ENCODE data around the gene NANP. TPM values are rescaled to one million over a fixed set of nuclear protein-coding genes. Genes with fewer than 3 reads are reported as not detected.
A peak's percentile ranks its signal among the peaks of the same experiment; 100 is the strongest.

NANP gene
- total and polyA plus RNA-seq, 2 of the 13 experiments (the other 11 are each of a cell fraction or from before 2014, with no cell fraction given) = 8.9 to 21.5 TPM

- no peak for TF ChIP-seq ZNF558 (CRISPR knock-in tag; IDR thresholded peaks at IDR 0.05; ENCODE audit: borderline replicate concordance)
- no peak for TF ChIP-seq ZNF382 (CRISPR knock-in tag; IDR thresholded peaks at IDR 0.05; ENCODE audit: borderline replicate concordance)
- TF ChIP-seq ARNTL (CRISPR knock-in tag; IDR thresholded peaks at IDR 0.05) = peak; percentile 52; the same call in 1 of the 2 replicates
- TF ChIP-seq, protein P1, sequence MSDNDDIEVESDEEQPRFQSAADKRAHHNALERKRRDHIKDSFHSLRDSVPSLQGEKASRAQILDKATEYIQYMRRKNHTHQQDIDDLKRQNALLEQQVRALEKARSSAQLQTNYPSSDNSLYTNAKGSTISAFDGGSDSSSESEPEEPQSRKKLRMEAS (IDR thresholded peaks at IDR 0.05) = 0 out of 2 replicates have a peak, but pooled peaks have one; percentile 20
- no peak for TF ChIP-seq RBM39 (IDR thresholded peaks at IDR 0.05; ENCODE audit: low read depth, low read length, poor library complexity, severe bottlenecking)
- TF ChIP-seq KAT2B (IDR thresholded peaks at IDR 0.05; ENCODE audit: borderline replicate concordance, low read depth, low read length) = no peak
- no peak for TF ChIP-seq SOX6 (IDR thresholded peaks at IDR 0.05)
- peak; percentile 80 for TF ChIP-seq SOX6 (CRISPR knock-in tag; IDR thresholded peaks at IDR 0.05)
- TF ChIP-seq CHCHD3 (CRISPR knock-in tag; IDR thresholded peaks at IDR 0.05) = no peak
- TF ChIP-seq MEIS1 (CRISPR knock-in tag; IDR thresholded peaks at IDR 0.05; ENCODE audit: borderline replicate concordance) = peak; percentile 79; the same call in 1 of the 2 replicates
- TF ChIP-seq, protein P2, sequence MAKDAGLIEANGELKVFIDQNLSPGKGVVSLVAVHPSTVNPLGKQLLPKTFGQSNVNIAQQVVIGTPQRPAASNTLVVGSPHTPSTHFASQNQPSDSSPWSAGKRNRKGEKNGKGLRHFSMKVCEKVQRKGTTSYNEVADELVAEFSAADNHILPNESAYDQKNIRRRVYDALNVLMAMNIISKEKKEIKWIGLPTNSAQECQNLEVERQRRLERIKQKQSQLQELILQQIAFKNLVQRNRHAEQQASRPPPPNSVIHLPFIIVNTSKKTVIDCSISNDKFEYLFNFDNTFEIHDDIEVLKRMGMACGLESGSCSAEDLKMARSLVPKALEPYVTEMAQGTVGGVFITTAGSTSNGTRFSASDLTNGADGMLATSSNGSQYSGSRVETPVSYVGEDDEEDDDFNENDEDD (CRISPR knock-in tag; IDR thresholded peaks at IDR 0.05; ENCODE audit: borderline replicate concordance) = no peak; the same call in 1 of the 2 replicates
- no peak for TF ChIP-seq ZNF780A (CRISPR knock-in tag; IDR thresholded peaks at IDR 0.05)
- TF ChIP-seq GPN1 (CRISPR knock-in tag; IDR thresholded peaks at IDR 0.05; ENCODE audit: borderline replicate concordance) = no peak
- TF ChIP-seq HOXA9 (CRISPR knock-in tag; IDR thresholded peaks at IDR 0.05; ENCODE audit: borderline replicate concordance) = no peak
- TF ChIP-seq, protein P3, sequence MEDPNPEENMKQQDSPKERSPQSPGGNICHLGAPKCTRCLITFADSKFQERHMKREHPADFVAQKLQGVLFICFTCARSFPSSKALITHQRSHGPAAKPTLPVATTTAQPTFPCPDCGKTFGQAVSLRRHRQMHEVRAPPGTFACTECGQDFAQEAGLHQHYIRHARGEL (CRISPR knock-in tag; IDR thresholded peaks at IDR 0.05) = no peak
- TF ChIP-seq, protein P4, sequence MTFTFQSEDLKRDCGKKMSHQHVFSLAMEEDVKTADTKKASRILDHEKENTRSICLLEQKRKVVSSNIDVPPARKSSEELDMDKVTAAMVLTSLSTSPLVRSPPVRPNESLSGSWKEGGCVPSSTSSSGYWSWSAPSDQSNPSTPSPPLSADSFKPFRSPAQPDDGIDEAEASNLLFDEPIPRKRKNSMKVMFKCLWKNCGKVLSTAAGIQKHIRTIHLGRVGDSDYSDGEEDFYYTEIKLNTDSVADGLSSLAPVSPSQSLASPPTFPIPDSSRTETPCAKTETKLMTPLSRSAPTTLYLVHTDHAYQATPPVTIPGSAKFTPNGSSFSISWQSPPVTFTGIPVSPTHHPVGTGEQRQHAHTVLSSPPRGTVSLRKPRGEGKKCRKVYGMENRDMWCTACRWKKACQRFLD (CRISPR knock-in tag; IDR thresholded peaks at IDR 0.05; ENCODE audit: borderline replicate concordance) = no peak
- no peak for TF ChIP-seq ZNF841 (CRISPR knock-in tag; IDR thresholded peaks at IDR 0.05; ENCODE audit: borderline replicate concordance)
- TF ChIP-seq ZNF441 (CRISPR knock-in tag; IDR thresholded peaks at IDR 0.05; ENCODE audit: borderline replicate concordance) = no peak
- TF ChIP-seq, protein P5, sequence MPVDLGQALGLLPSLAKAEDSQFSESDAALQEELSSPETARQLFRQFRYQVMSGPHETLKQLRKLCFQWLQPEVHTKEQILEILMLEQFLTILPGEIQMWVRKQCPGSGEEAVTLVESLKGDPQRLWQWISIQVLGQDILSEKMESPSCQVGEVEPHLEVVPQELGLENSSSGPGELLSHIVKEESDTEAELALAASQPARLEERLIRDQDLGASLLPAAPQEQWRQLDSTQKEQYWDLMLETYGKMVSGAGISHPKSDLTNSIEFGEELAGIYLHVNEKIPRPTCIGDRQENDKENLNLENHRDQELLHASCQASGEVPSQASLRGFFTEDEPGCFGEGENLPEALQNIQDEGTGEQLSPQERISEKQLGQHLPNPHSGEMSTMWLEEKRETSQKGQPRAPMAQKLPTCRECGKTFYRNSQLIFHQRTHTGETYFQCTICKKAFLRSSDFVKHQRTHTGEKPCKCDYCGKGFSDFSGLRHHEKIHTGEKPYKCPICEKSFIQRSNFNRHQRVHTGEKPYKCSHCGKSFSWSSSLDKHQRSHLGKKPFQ (CRISPR knock-in tag; IDR thresholded peaks at IDR 0.05; ENCODE audit: insufficient replicate concordance) = no peak
- no peak; the same call in 1 of the 2 replicates for TF ChIP-seq ZNF550 (CRISPR knock-in tag; IDR thresholded peaks at IDR 0.05; ENCODE audit: borderline replicate concordance)
- TF ChIP-seq, protein P6, sequence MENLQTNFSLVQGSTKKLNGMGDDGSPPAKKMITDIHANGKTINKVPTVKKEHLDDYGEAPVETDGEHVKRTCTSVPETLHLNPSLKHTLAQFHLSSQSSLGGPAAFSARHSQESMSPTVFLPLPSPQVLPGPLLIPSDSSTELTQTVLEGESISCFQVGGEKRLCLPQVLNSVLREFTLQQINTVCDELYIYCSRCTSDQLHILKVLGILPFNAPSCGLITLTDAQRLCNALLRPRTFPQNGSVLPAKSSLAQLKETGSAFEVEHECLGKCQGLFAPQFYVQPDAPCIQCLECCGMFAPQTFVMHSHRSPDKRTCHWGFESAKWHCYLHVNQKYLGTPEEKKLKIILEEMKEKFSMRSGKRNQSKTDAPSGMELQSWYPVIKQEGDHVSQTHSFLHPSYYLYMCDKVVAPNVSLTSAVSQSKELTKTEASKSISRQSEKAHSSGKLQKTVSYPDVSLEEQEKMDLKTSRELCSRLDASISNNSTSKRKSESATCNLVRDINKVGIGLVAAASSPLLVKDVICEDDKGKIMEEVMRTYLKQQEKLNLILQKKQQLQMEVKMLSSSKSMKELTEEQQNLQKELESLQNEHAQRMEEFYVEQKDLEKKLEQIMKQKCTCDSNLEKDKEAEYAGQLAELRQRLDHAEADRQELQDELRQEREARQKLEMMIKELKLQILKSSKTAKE (CRISPR knock-in tag; IDR thresholded peaks at IDR 0.05; ENCODE audit: borderline replicate concordance) = peak; percentile 45; the same call in 1 of the 2 replicates
- TF ChIP-seq ZNF792 (CRISPR knock-in tag; IDR thresholded peaks at IDR 0.05) = no peak
Observed at GRCh38 chr20:25579081-25579770, 44.6 kb downstream of the NANP start (continued).

Measured in HepG2 (cell line).